Central memory CD4-positive, alpha-beta T cell (primary cell): ENCODE results near the gene THSD7B.

Experiments
- DNase-seq: peaks from one replicate; pipeline ENCODE4 v3.0.0; 2022

THSD7B gene

DNA sequence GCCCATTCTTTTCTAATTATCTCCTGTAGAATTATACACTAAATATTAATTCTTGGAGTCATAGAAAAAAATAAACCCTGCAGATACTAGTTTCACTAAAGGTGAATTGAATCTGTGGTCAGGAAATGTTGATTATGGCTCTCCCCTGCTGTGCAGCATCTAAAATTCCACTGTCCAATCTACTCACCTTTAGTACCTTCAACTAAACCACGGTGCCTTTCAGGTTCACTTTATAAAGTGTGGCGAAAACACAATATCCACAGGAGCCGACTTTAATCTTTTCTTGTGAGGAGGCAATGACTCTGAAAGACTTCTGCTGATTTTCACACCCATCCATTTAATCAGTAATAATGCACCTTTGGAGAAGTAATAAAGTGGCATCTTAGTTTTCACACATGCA, 402.3 kb downstream of the THSD7B start:
- no peak for DNase-seq

DNA sequence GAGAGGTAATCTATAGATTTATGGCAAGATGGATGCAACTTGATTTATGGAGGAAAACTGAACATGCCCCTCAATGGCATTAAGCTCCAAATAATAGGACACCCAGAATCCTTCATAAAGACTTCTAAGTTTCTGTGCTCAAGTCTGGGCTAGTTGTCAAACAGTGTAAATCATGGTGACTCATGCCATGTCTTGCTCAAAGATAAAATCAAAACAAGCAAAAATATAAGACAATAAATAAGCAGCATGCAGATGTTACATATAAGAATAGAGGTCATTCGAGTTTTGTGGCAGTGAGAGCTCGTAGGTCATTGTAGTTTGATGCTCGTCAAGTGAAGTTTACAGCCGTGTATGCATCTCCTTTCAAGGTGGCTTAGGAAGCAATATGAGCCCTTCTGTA, 403.2 kb downstream of the THSD7B start:
- DNase-seq: no peak

DNA sequence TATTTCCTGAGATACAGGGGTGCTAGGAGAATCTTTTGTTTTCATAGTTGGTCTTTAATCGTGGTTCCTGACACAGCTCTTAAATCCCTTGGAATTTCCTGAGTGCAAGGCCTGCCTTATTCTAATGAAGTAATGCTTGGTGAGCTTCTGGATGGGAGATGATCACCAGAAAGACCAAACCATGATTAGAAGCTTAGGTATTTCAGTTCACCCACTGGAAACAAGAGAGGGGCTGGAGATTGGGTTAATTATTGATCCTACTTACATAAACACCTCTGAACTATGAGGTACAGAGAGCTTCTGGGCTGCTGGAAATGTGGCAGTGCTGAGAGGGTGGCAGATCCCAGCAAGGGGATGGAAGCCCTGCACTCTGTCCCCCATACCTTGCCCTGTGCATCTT, 406.8 kb downstream of the THSD7B start:
- no peak for DNase-seq

DNA sequence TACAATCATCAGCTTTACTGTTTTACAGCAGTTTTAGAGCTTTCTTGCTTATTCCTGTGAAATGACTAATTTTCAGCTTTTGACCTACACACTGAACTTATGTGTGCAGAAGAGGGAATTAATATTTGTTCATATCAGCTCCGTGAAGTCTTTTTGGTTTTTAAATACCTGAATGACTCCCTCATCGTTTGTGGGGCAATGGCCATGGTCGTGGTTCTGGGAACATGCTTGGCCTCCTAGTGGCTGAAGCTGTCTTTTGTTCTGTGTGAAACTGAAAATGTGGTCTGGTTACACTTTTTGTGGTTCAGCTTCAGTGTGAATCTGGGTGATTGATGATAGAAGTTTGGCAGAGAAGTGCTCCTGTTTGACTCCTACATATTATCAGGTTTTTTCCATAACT, 408.1 kb downstream of the THSD7B start:
- DNase-seq: no peak

DNA sequence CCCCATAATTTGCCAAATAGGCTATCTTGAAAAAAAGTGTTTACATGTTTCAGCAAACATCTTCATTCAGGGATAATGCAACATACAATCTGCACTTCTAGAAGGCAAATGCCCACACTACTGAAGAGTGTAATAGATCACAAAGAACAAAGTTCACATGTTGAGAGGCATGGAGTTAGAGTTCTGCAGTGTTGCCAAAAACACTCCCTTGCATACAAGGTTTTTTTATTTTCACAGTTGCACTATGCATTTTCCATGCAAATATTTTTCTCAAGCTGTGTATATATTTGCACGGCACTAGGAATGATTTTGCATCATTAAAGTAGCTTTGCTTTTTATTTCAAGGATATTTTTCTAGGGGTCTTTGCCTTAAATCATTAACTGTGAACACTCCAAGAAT, 409.9 kb downstream of the THSD7B start:
- no peak for DNase-seq

DNA sequence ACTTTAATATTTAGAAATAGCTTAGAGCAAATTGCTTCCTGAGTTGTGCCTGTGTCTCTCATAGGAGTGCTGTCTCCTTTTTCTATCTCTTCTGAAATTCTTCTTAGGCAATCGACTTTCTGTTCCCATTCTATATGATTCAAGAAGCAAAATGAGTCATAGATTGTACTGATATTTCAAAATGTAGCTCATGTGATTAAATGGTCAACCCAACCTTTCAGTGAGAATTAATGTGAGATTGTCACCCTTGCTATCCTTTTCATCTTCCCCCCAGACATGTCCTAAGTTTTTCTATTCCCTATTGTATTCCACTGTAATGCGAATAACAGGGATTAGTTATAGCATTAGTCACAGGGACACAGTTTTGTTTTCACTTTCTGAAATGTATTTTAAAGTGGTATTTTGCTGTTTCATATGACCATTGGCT, 413.6 kb downstream of the THSD7B start:
- DNase-seq: no peak

DNA sequence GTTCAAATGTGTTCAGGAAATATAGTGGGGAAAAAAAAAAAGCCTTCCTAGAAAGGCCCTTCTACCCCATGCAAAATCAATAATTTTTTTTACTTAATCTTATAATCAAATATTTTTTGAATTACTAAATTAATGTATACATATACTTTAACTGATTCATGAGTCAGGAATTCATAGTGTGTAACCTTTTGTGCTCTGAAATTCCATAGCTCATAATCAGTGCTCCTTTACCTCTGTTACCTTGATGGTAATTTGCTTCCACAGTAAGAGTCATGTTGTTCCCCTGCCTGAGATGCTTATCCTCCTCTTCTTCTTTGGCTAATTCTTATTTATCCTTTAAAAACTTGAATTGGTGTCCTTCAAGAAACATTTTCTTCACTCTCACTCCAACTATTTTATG, 414.2 kb downstream of the THSD7B start:
- no peak for DNase-seq

DNA sequence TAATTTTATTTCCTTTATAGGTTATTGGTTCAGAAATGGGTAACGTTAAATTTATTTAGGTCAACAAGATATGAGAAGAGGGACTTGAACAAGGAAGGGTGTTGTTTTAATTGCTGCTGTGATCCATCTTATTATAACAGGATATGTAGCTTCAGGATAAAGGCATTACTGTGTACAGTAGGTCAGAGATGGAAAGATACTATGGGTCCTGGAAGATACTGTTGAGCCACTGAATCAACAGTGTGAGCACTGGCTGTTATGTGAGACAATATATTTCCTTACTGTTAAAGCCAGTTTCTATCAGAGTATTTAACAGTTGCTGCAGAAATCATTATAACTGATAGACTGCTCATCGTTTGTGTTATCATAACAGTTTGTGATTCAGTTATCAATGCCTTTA, 414.7 kb downstream of the THSD7B start:
- DNase-seq: no peak

DNA sequence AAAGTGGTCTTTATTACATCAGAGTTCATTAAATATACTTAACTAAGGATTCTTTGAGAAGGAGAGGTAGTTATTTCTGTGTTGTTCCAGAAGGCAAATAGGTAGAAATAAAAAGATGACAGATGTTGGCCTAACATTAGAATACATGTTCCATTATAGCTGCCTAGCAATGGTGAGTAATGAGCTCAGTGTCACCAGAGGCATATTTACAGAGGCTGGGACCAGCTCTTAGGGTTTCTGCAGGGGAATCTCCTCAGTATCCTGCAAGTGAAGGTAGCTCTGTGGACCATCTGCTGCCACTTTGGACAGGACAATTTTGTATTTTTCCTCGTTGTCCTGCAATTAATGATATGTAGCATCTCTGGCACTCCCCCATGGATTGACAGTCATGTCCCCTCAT, 416.0 kb downstream of the THSD7B start:
- DNase-seq: no peak

DNA sequence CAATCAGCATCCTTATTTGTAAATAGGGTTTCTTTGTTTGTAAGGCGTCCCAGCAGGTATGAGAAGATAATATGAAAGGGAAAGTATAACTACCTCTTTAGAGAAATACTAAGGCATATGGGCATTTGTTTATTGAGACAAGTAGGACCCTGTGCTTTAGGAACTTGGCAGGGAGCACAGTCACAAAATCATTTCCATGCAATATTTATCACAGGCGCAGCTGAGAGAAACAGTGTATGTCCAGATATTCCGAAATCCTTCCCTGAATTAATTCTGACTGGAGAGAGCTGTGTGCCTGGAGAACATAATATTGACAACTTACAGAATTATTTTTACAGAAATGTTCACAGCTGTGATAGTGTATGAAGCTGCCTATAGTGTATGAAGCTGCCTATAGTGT, 416.7 kb downstream of the THSD7B start:
- DNase-seq: no peak

DNA sequence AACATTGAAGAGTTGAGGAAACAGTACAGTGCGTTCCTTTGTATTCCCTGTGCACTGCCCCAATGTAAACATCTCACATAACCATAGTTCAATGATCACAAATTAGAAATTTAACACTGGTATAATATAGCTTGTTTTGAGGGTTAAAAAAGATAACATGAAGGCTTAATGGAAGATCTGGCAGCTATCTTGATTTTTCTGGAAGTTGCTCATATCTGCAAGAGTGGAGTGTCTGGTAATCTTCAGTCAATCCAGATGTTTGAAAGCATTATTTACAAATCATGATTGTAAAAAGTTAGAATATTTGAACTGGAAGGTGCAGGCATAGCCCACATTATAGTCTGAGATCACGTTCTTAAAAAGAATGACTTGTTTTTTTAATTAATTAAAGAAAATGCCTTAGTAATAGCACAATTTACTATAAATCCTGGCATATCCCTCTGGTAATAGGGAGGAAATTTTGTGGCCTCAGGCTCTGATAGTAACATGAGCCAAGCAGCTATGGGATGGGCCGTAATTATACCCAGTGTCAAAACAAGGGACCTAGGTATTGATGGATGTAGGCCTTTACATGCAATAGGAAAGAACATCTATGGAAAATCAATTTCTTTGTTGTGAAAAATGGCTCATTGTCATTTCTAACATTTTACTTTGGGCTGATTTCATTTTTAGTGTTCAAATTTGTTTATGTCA, 418.0 kb downstream of the THSD7B start:
- no peak for DNase-seq

DNA sequence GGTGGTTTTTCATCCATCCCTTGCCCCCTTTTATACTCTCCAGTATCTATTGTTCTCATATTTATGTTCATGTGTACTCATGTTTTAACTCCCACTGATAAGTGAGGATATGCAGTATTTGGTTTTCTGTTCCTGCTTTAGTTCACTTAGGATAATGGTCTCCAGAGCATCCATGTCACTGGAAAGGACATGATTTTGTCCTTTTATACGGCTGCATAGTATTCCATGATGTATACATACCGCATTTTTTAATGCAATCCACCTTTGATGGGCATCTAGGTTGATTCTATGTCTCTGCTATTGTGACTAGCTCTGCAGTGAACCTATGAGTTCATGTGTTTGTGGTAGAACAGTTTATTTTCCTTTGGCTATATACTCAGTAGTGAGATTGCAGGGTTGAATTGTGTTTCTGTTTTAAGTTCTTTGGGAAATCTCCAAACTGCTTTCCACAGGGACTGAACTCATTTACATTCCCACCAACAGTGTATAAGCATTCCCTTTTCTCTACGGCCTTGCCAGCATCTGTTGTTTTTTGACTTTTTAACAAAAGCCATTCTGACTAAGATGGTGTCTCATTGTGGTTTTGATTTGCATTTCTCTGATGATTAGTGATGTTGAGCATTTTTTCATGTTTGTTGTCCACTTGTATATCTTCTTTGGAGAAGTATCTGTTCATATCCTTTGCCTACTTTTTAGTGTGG, 420.2 kb downstream of the THSD7B start:
- DNase-seq: no peak

DNA sequence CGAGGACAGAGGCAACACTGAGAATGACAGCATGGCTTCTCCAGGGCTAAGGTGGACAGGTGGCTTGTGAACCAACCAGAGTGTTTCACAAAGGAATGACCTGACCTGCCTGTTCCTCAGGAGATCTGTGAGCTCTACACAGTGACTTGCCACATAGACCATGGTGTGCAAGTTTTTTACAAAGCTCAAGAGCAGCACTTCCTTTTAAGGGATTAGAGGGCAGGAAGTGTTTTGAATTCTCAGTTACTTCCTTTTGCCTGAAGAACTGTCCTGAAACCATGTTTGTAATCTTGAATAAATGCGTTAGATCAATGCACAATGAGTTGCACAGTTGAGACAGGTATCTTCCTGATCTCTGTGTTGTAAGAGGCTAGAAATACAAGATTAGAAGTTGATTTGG, 421.9 kb downstream of the THSD7B start:
- no peak for DNase-seq

DNA sequence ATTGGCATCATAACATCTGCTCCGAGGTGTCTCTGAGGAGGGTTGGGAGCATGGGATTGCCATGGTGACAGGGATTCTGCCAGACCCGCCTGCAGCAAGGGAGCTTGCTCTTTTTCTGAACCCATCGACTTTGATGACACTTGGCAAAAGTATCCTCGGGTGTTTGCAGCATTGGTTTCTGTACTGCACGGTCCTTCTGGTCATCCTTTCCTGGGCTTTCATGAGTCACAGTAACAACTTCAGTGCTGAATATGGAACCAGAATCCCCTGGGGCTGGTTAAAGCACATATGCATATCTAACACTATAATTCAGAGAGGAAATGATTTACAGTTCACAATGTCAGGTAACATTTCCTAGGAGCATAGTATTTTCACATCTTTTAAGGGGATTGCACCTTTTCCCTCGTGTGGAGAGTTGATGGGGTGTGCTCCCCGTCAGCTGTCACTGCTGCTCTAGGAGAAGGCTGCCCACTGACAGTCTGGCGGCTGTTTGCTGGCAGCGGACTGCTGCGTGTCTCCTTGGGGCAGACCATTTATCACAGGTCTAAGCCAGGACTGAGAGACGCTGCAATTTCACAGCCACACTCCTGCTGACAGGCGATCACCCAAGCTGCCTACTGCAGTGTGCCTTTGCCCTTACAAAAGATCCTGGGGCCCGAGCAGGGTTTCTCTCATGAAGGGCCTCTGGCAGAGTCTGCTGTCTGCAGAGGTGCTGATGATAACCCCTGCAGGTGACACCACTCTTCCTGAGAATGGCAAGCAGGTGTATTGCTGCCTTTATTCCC, 425.3 kb downstream of the THSD7B start:
- no peak for DNase-seq

DNA sequence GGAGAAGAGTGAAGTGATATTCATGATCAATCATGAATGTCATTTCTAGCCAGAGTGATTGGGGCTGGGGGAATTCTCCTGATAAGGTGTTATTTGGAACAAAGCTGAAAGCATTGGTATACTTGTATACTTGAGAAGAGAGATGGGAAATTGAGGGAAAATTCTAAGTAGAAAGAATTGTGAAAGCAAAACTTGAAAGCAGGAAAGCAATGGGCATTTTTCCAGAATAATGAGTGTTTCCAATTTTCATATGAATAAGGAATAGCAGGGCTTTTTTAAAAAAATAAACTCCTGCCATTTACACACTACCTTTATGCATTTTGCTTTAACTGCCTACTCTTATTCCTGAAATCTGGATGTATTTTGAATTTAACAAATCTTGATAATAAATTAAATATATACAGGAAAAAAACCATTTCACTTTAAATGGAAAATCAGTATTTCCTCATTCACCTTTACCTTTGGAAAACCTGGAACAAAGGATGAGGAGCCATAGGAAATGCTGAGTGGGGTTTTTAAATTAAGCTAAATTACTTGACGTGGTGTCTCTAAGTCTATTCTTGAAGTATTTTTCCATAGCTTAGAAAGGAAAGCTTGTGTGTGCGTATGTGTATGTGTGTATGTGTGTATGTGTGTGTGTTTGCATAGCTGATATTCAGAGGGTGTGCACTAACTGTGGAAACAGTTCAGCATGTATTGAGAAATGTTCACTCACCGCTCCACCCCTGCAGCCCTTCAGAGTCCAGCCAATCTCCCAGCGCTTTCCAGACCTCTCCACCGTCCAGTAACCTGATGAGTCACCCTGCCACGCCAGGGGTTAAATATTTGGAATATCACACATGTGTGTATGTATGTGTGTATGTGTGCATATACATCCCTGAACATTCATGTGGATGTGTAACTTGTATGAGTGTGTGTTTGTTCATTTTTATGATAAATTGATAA, 427.3 kb downstream of the THSD7B start:
- no peak for DNase-seq

DNA sequence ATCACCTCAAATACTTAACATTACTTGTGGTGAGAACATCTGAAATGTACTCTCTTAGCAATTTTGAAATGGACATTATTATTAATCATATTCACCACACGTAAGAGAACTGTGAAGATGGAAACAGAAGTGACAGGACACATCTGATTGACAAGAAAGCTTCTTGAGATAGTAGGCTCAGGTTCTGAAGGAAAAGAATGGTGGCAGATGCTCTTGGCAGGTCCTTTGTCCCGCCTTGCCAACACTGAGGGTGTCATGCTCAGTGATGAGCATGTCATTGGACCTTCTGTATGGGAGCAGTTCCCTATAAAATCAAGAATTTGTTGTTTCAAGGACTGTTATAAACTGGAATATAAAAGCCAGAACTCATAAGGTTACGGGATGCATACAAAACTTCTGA, 428.1 kb downstream of the THSD7B start:
- no peak for DNase-seq

DNA sequence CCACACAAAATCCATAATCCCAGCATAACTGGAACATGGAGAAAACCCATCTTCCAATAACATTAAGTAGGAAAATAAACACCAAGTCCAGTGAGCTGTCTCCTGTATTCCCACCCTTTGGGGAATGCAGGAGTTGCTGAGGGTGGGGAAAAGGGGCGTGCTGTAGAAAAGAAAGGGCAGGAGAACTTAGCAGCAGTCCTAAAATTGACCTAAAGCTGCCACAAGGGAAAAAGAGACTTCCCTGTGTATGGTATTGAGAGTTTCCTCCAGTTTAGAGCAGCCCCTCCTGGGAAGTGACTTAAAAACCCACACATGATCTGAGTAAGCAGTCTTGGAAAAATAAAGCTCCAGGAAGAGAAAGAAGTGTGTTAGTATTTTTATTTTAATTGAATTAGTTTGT, 428.8 kb downstream of the THSD7B start:
- DNase-seq: no peak

DNA sequence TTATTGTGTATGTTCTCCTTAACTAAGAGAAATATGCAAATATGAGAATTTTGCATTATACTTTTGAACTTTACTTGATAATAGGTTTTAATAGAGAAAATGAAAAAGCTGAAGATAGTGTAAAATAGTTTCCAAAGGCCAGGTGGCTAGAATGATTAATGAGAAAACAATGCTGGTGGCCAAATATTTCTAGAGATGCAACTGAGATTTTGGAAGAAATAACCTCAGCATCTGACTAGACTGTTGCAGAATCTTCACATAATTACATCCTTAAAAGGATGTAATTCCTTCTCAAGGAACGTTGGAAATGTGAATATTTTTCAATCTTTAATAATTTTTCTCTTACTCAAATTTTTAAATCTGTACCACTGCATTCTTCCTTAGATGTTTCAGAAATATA, 434.4 kb downstream of the THSD7B start:
- DNase-seq: no peak

DNA sequence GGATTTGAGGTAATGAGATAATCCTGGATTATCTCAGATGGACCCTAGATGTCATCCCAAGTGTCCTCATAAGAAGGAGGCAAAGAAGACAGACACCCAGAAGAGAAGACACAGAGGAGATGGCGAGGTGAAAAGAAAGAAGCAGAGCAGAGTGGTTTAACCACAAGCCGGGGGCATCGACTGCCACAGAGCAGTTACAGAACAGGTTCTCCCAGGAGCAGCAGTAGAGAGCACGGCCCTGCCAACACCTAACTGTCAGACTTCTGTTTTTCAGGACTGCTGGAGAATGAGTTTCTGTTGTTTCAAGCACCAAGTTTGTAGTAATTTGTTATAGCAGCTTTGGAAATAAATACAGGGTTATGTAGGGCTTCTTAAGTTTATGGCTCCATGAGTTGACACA, 437.0 kb downstream of the THSD7B start:
- DNase-seq: no peak

DNA sequence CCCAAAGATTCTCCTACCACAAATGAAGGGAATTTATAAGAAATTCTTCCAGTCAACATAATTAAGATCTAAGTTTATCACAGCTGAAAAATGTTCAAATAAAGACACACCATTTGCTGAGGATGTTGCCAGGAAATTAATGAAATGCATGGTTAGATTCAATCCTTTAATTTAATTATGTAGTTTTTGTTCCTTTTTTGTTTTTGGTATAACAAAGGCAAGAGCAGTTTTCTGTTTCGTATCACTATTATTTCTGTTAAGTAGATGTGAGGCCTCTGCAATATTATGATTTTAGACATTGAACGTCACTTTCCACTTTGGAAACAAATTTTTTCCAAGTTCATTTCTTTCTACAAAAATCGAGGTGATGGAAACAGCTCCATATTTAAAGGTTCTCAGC, 440.0 kb downstream of the THSD7B start:
- no peak for DNase-seq

DNA sequence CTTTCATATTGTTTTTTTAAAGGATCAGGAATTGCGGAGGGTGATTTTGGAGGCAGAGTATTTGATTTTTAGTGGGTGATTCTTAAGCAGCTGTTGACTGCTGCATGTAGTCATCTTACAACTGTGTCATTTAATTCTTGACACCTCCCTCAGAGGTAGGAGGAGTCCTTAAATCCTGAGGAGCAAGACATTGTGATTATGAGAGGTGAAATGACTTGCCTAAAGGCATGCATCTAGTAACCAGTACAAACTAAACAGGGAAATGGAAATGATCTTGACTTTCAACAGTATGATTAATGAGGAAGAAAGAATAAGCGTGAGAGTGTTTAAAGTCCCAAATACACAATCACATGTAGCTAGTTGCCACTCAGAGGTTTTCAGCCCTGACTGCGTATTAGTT, 440.7 kb downstream of the THSD7B start:
- DNase-seq: no peak

DNA sequence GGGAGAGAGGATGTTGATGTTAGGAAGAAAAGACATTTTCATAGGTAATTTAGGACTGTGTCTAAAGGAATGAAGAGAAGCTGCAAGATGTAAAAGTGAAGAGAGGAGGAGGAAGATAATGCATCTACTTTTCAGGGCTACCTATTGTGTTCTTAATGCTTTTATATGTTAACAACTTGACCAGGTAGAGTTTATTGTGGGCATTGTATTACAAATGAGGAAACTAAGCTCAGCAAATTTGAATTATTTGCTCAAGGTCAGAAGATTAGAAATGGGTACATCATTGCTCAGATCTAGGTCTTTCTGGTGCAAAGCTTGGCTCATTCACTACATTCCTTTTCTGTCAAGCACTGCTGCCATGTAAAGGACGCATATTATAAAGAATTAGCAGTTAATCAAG, 441.7 kb downstream of the THSD7B start:
- no peak for DNase-seq

DNA sequence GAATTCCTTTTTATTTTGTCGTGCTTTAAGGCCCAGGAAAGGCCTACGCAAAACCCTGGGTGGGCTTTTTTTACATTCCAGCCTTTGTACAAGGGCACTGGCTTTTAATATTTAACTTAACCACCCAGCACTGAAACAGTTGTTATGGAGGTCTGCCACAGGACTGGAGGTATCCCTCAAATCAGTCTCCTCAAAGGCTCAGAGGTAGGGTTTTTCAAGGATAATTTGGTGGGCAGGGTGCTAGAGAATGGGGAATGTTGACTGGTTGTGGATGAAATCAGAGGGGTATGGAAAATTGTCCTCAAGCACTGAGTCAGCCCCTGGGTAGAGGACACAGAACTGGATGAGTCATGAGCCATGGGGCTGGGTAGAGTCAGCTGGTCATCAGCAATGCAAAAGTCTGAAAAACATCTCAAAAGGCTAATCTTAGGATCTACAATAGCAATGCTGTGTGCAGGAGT, 443.1 kb downstream of the THSD7B start:
- no peak for DNase-seq
